Measurements from ENCODE around the gene PPP2R2D. TPM values are rescaled to one million over a fixed set of nuclear protein-coding genes. Genes with fewer than 3 reads are reported as not detected.
A peak's percentile ranks its signal among the peaks of the same experiment; 100 is the strongest.

Gene PPP2R2D
- total and polyA plus RNA-seq, 4 donors: 15.6 to 51.4 (median 22.0) TPM

DNA sequence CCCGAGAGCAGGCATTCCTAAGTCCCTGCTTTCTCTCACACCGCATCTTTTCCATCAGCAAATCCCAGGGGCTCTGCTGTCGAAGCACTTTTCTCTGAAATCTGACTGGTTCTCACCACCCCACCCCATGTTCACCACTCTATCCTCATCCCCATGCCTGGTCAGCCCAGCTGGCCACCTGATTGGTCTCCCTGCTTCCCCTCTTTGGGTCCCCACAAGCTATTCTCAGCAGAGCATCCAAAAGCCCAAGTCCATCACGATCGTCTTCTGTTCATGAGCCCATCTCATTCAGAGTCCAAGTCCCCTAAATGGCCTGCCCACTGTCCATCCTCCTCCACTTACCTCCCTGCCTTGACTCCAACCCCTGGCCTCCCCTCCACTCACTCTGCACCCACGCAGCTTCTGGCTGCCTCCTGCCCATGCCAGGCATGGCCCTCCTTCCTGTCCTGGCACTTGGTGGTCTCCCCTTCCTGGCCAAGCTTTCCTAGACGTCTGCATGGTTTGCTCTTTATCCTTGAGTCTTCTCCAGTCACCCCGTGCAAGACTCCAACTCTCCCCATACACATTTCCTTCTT, 1.6 kb upstream of the PPP2R2D start:
- DNase-seq: no peak
- no peak overlapping the region for H3K4me3 ChIP-seq
- WGBS, 2 donors: 62 to 73% methylated on average over 8 of the region's 8 CpGs
- H3K36me3 ChIP-seq (ENCODE audit: control insufficient read depth in 4 of 4, insufficient read depth in 4 of 4, low read length in 4 of 4): peaks cover 0 to 3% (median 1%) of the 10 kb centered on the region in 4 donors
- TF ChIP-seq, protein P1, sequence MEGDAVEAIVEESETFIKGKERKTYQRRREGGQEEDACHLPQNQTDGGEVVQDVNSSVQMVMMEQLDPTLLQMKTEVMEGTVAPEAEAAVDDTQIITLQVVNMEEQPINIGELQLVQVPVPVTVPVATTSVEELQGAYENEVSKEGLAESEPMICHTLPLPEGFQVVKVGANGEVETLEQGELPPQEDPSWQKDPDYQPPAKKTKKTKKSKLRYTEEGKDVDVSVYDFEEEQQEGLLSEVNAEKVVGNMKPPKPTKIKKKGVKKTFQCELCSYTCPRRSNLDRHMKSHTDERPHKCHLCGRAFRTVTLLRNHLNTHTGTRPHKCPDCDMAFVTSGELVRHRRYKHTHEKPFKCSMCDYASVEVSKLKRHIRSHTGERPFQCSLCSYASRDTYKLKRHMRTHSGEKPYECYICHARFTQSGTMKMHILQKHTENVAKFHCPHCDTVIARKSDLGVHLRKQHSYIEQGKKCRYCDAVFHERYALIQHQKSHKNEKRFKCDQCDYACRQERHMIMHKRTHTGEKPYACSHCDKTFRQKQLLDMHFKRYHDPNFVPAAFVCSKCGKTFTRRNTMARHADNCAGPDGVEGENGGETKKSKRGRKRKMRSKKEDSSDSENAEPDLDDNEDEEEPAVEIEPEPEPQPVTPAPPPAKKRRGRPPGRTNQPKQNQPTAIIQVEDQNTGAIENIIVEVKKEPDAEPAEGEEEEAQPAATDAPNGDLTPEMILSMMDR (IDR thresholded peaks at IDR 0.05; ENCODE audit: control extremely low read depth, extremely low read depth): no peak
- H3K4me1 ChIP-seq (ENCODE audit: control insufficient read depth in 5 of 5, insufficient read depth in 5 of 5, low read length in 5 of 5): peaks cover 0 to 20% (median 13%) of the 10 kb centered on the region in 5 donors
- no peak overlapping the region for H3K27ac ChIP-seq (ENCODE audit: low read depth in 1 of 2, low read length in 1 of 2)
- H3K9me3 ChIP-seq (ENCODE audit: control insufficient read depth in 4 of 4, insufficient read depth in 3 of 4, low read length in 3 of 4): no peaks in the 10 kb centered on the region
- peaks cover 0 to 16% (median 12%) of the 10 kb centered on the region in 3 donors for H3K27me3 ChIP-seq (ENCODE audit: control insufficient read depth in 3 of 3, insufficient read depth in 3 of 3, low read length in 2 of 3)
- no peak overlapping the region for H3K9ac ChIP-seq (ENCODE audit: insufficient read depth in 1 of 2, low read length in 2 of 2)
- ATAC-seq (ENCODE audit: insufficient read depth, low FRiP score): no peak

DNA sequence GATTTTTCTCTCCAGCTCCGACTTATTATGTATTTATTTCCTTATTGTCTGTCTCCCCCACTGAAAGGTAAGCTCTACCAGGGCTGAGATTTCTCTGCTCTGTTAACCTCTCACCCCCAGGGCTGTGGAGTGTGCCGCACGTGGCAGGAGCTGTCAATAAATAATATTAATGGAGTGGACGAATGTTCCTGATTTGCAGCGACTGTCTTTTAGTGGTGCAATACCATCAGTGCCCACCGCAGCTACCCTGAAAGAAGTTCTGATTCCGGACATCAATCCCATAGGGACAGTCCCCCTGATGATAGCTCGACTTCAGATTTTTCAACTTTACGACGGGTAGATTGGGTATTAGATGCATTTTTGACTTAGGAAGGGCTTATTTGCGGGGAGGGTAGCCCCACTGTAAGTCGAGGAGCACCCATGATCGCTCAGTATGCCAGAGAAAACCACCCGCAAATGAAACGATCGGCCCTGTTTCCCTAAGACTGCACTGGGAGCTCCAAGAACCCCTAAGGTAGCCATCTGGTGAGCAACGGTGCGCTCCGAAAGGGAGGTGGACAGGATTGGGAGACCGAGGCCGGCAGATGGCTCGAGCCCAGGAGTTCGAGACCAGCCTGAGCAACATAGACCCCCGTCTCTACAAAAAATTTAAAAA, 986 bp upstream of the PPP2R2D start:
- Histone ChIP-seq H3K9me3 (ENCODE audit: control insufficient read depth in 4 of 4, insufficient read depth in 3 of 4, low read length in 3 of 4) (no peaks in the 10 kb centered on the region), H3K4me3 (peak overlapping the region; percentile 54), H3K4me1 (ENCODE audit: control insufficient read depth in 5 of 5, insufficient read depth in 5 of 5, low read length in 5 of 5) (peaks cover 0 to 20% (median 13%) of the 10 kb centered on the region in 5 donors), H3K27me3 (ENCODE audit: control insufficient read depth in 3 of 3, insufficient read depth in 3 of 3, low read length in 2 of 3) (peaks cover 0 to 16% (median 12%) of the 10 kb centered on the region in 3 donors), H3K27ac (ENCODE audit: low read depth in 1 of 2, low read length in 1 of 2) (peak overlapping the region in 1 of 2 donors; percentile 91), H3K36me3 (ENCODE audit: control insufficient read depth in 4 of 4, insufficient read depth in 4 of 4, low read length in 4 of 4) (peaks cover 0 to 3% (median 1%) of the 10 kb centered on the region in 4 donors), H3K9ac (ENCODE audit: insufficient read depth in 1 of 2, low read length in 2 of 2) (no peak overlapping the region)
- DNase-seq: no peak
- TF ChIP-seq, protein P1 (IDR thresholded peaks at IDR 0.05; ENCODE audit: control extremely low read depth, extremely low read depth): no peak
- no peak for ATAC-seq (ENCODE audit: insufficient read depth, low FRiP score)
- 21% methylated on average over 24 of the region's 24 CpGs for WGBS, 2 donors

DNA sequence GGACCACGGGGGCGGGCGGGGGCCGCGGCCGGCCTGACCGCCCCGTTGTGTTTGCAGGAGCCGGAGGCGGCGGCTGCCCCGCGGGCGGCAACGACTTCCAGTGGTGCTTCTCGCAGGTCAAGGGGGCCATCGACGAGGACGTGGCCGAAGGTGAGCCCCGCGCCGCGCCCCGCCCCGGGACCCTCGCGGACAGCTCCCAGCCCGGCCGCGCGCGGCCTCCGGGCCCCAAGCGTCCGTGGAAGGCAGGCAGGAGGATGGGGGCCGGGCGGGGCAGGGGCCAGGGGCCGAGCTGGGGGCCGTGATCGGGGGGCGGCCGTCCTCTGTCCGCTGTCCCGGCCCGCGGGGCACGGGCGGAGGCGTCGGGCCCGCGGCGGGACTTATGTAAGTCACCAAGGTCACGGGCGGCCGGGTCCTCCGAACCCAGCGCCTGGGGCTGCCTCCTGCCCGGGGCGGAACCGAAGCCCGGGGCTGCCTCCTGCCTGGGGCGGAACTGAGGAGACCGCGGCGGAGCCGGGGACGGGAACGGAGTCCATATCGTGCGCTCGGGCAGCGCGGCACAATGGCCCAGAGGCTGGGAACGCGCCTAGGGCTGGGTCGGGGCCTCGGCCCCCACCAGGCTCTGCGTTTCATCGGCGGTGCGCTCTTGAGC, 497 bp downstream of the PPP2R2D start:
- Histone ChIP-seq H3K27ac (ENCODE audit: low read depth in 1 of 2, low read length in 1 of 2) (peak overlapping the region; percentile 93 to 97), H3K9me3 (ENCODE audit: control insufficient read depth in 4 of 4, insufficient read depth in 3 of 4, low read length in 3 of 4) (no peaks in the 10 kb centered on the region), H3K4me1 (ENCODE audit: control insufficient read depth in 5 of 5, insufficient read depth in 5 of 5, low read length in 5 of 5) (peaks cover 0 to 23% (median 13%) of the 10 kb centered on the region in 5 donors), H3K4me3 (peak overlapping the region; percentile 87), H3K27me3 (ENCODE audit: control insufficient read depth in 3 of 3, insufficient read depth in 3 of 3, low read length in 2 of 3) (peaks cover 0 to 16% (median 12%) of the 10 kb centered on the region in 3 donors), H3K9ac (ENCODE audit: insufficient read depth in 1 of 2, low read length in 2 of 2) (peak overlapping the region; percentile 83 to 89), H3K36me3 (ENCODE audit: control insufficient read depth in 4 of 4, insufficient read depth in 4 of 4, low read length in 4 of 4) (peaks cover 0 to 5% (median 3%) of the 10 kb centered on the region in 4 donors)
- ATAC-seq (ENCODE audit: insufficient read depth, low FRiP score) (no peak), DNase-seq (peak; percentile 35 to 41 (median 40))
- TF ChIP-seq, protein P1 (IDR thresholded peaks at IDR 0.05; ENCODE audit: control extremely low read depth, extremely low read depth): no peak
- WGBS, 2 donors: 0% methylated on average over 29 to 83 of the region's 83 CpGs

Measured in lung (tissue), 12 donors.